Right atrium auricular region (tissue), 2 donors: Measurements from ENCODE around the gene ARMC7. TPM values are rescaled to one million over a fixed set of nuclear protein-coding genes. Genes with fewer than 3 reads are reported as not detected.
"Not testable (repeated sequence)": the region's sequence is repeated elsewhere in the genome, so short reads cannot be mapped to it uniquely, and the experiment has no call there.

Experiments
- DNase-seq: peaks from one replicate; pipeline ENCODE4 v3.0.0-alpha.2; 2019; ENCODE audit warnings: low spot score
- H3K27ac ChIP-seq, 2 donors: fragments of 200-600 bp; sonication (generic); 1 replicate in 1 of 2; 2 replicates in 1 of 2; pipeline ENCODE4 v1.5.1; 2016 to 2019
- H3K27me3 ChIP-seq, 2 donors: fragments of 200-600 bp; sonication (generic); one replicate each; pipeline versions ENCODE4 v1.5.1 to v1.6.0; 2017 to 2019
- H3K36me3 ChIP-seq: fragments of 200-600 bp; sonication (generic); one replicate; pipeline ENCODE4 v1.5.1; 2016
- H3K4me1 ChIP-seq, 2 donors: fragments of 200-600 bp; sonication (generic); one replicate each; pipeline versions ENCODE4 v1.5.1 to v1.6.0; 2017 to 2019
- H3K4me3 ChIP-seq, 2 donors: fragments of 200-600 bp; sonication (generic); 1 replicate in 1 of 2; 2 replicates in 1 of 2; pipeline ENCODE4 v1.5.1; 2017 to 2019; ENCODE audit warnings: mild to moderate bottlenecking in 1 of 2, moderate library complexity in 1 of 2
- H3K9me3 ChIP-seq, 2 donors: fragments of 200-600 bp; sonication (generic); one replicate each; pipeline ENCODE4 v1.5.1; 2019
- total RNA-seq, 2 donors: library from RNA; depleted of rRNA; stranded (reverse); fragments of >200 nt; gene quantifications; one replicate each; pipeline ENCODE4 v1.1.0, GENCODE V29; 2016
- TF ChIP-seq, protein P1 (sequence below), 2 donors: fragments of 200-600 bp; sonication (generic); IDR thresholded peaks; one replicate each; pipeline ENCODE4 v1.5.1; 2019; ENCODE audit warnings: antibody characterized with exemption in 2 of 2

ARMC7 gene
- total RNA-seq, 2 donors from 2014 or later, result 4.9 to 9.5 TPM

DNA sequence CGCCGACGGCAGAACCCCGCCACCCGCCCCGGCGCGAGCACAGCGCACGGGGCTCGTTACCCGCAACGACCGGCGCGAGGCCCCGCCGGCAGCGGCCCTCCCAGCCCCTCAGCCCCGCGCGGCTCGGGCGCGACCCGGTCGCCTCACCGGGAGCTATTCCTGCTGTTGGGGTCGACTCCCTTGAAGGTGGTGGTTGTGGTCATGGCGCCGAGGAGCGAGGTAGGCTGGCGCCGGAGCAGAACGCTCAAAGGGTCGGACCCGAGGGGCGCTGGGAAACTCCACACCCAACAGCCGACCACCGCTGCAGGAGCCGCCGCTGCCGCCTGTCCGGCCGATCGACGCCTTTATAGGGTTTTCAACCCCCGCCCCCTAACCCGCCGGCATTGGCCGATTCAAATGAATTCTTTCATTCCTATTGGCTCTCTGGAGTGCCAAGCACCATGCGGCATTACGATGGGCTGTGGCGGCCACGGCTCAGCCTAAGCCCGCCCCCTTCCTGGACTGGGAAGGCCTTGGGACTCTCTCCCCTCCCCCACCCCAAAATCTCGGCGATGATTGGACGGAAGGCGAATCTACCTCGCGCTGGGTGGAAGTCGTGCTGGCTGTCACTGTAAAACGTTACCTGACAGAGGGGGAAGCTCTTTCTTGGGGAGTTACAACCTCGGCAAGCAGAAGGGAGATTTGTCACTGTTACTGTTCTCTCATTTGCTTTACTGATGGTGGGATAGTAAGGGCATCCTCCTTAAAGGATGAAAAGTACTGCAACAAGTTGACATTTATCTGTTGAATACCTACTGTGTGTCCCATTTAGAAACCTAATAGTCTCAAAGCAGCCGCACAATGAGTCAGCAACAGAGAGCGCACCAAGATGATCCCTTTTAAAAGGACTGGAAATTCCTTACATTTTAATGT, 44.7 kb downstream of the ARMC7 start, which contains the start of gene JPT1:
Gene JPT1 (minus strand): TSS at position 318 of the 912 bp plus-strand sequence. CDS start 115 bp downstream, at position 203.
- peak; percentile 99 for DNase-seq
- H3K4me3 ChIP-seq, result peak within 1 kb of the TSS; percentile 74 to 80
- H3K27ac ChIP-seq, result peak within 1 kb of the TSS; percentile 22 to 44
- no peaks in the 10 kb centered on the region for H3K27me3 ChIP-seq
- H3K9me3 ChIP-seq, result no peaks in the 10 kb centered on the region
- H3K36me3 ChIP-seq, result no peaks in the 10 kb centered on the region
- TF ChIP-seq, protein P1, sequence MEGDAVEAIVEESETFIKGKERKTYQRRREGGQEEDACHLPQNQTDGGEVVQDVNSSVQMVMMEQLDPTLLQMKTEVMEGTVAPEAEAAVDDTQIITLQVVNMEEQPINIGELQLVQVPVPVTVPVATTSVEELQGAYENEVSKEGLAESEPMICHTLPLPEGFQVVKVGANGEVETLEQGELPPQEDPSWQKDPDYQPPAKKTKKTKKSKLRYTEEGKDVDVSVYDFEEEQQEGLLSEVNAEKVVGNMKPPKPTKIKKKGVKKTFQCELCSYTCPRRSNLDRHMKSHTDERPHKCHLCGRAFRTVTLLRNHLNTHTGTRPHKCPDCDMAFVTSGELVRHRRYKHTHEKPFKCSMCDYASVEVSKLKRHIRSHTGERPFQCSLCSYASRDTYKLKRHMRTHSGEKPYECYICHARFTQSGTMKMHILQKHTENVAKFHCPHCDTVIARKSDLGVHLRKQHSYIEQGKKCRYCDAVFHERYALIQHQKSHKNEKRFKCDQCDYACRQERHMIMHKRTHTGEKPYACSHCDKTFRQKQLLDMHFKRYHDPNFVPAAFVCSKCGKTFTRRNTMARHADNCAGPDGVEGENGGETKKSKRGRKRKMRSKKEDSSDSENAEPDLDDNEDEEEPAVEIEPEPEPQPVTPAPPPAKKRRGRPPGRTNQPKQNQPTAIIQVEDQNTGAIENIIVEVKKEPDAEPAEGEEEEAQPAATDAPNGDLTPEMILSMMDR (IDR thresholded peaks at IDR 0.05), result no peak
- peaks cover 0 to 19% of the 10 kb centered on the region in 2 donors for H3K4me1 ChIP-seq

DNA sequence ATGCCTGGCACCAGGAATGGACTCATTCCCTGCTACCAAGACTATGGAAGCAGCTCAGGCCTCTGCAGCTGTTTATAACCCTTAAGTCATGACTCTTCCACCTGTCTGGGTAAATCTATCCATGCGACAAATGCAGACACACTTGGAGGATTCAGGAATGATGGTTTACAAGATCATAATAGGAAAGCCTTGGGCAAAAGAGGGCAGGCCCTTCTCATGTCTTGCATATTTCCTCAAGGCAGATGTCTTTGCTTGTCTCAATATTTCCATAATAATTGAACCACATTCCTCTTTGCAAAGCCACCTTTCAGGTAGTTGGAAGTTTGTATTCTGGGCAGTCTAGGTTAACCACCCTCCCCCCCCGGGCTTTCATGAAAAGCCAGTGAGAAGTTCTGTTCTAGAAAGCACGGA, 45.4 kb downstream of the ARMC7 start:
- Histone ChIP-seq H3K9me3 (no peaks in the 10 kb centered on the region), H3K27me3 (no peaks in the 10 kb centered on the region), H3K27ac (no peak overlapping the region), H3K36me3 (peaks cover 3% of the 10 kb centered on the region), H3K4me3 (peak overlapping the region in 1 of 2 donors; percentile 80), H3K4me1 (peaks cover 0 to 19% of the 10 kb centered on the region in 2 donors)
- no peak for DNase-seq
- TF ChIP-seq, protein P1 (IDR thresholded peaks at IDR 0.05), result no peak

DNA sequence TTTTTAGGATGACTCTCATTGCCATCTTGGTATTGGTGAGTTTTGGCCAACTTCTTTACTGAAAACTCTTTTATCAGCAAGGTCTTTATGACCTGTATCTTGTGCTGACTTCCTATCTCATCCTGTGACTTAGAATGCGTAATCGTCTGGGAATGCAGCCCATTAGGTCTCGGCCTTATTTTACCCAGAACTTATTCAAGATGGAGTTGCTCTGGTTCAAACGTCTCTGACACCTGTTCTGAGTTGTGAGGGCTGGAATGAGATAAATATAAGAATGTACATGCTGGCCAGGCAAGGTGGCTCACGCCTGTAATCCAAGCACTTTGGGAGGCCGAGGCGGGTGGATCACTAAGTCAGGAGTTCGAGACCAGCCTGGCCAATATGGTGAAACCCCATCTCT, 48.7 kb downstream of the ARMC7 start:
- H3K36me3 ChIP-seq, H3K4me1 ChIP-seq, DNase-seq, H3K9me3 ChIP-seq, H3K4me3 ChIP-seq, H3K27ac ChIP-seq, H3K27me3 ChIP-seq: not testable (repeated sequence)

DNA sequence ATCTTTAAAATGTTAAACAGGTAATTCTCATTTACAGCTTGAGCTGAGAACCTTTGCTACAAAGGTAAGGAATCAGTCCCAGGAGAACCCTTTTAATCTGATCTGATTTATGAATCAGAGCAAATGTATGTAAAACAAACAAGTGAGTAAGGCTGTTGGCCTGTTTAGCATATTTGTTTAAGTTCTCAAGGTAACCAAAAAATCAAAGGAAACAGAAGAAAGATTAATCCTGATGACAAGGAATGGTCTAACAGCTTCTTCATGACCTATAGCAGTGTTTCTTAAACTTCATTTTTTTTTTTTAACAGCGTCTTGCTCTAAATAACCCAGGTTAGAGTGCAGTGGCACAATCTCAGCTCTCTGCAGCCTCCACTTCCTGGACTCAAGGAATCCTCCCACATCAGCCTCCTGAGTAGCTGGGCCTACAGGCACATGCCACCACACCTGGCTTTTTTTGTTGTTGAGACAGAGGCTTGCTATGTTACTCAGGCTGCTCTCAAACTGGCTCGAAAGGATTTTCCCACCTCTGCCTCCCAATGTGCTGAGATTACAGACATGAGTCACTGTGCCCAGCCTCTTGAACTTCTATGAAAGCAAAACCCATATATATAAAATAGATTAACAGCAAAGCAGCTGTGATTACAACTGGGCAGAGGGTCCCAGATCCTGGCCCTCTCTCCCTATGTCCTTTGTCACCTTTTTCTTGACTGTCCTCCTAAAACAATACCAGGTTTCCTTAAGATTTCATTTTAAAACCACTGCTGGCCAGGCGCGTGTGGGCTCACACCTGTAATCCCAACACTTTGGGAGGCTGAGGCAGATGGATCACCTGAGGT, 49.6 kb downstream of the ARMC7 start:
- DNase-seq, result no peak
- peaks cover 0 to 7% of the 10 kb centered on the region in 2 donors for H3K4me1 ChIP-seq
- H3K27ac ChIP-seq, result no peak overlapping the region
- TF ChIP-seq, protein P1 (IDR thresholded peaks at IDR 0.05), result no peak
- no peaks in the 10 kb centered on the region for H3K9me3 ChIP-seq
- H3K4me3 ChIP-seq, result no peak overlapping the region
- peaks cover 13% of the 10 kb centered on the region for H3K36me3 ChIP-seq
- H3K27me3 ChIP-seq, result no peaks in the 10 kb centered on the region

DNA sequence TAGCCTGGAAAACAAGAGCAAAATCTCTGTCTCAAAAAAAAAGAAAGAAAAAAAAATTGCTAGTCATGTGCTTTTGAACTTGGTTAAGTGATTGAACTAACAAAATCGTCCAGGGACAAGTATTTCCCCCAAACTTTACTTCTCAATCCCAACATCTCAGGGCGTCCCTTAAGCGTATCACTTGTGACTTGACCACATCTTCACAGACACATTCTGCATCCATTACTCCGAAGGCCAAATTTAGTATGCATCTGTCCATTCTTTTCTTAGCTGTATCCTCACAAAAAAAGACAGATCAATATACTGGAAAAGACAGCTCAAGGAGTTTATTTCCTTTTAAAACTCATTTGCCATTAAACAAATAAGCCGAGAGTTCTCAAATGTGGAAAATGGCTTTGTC, 50.4 kb downstream of the ARMC7 start:
- no peak for DNase-seq
- H3K4me1 ChIP-seq, result peaks cover 0 to 1% of the 10 kb centered on the region in 2 donors
- H3K36me3 ChIP-seq, result peaks cover 17% of the 10 kb centered on the region
- H3K27me3 ChIP-seq, result no peaks in the 10 kb centered on the region
- TF ChIP-seq, protein P1 (IDR thresholded peaks at IDR 0.05), result no peak
- H3K9me3 ChIP-seq, result no peaks in the 10 kb centered on the region
- no peak overlapping the region for H3K4me3 ChIP-seq
- no peak overlapping the region for H3K27ac ChIP-seq

DNA sequence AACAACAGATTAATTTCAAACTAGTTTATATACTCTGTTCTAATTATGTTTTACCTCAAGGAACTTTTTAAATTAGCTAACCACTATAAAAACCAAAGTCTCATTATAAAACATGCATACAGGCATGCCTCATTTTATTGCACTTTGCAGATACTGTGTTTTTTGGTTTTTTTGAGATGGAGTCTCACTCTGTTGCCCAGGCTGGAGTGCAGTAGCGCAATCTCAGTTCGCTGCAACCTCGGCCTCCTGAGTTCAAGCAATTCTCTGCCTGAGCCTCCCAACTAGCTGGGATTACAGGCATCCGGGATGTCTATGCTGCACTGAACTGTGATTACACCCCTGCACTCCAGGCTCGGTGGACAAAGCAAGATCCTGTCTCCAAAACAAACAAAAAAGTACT, 53.3 kb downstream of the ARMC7 start:
- no peak for DNase-seq
- Histone ChIP-seq H3K36me3 (peaks cover 38% of the 10 kb centered on the region), H3K9me3 (no peaks in the 10 kb centered on the region), H3K27ac (no peak overlapping the region), H3K4me1 (no peaks in the 10 kb centered on the region), H3K4me3 (no peak overlapping the region), H3K27me3 (no peaks in the 10 kb centered on the region)
- TF ChIP-seq, protein P1 (IDR thresholded peaks at IDR 0.05), result no peak

DNA sequence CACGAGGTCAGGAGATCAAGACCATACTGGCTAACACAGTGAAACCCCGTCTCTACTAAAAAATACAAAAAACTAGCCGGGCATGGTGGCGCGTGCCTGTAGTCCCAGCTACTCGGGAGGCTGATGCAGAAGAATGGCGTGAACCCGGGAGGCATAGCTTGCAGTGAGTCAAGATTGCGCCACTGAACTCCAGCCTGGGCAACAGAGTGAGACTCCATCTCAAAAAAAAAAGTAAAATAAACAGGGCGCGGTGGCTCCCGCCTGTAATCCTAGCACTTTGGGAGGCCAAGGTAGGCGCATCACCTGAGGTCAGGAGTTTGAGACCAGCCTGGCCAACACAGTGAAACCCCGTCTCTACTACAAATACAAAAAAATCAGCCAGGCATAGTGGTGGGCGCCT, 54.8 kb downstream of the ARMC7 start:
- not testable (repeated sequence) for H3K9me3 ChIP-seq, H3K27ac ChIP-seq, H3K4me3 ChIP-seq, DNase-seq, H3K4me1 ChIP-seq, H3K27me3 ChIP-seq
- peaks cover 52% of the 10 kb centered on the region for H3K36me3 ChIP-seq
